SK-N-SH (cell line): Measurements from ENCODE around the gene PRL. TPM values are rescaled to one million over a fixed set of nuclear protein-coding genes. Genes with fewer than 3 reads are reported as not detected.

Source experiments
- CTCF ChIA-PET: fragments of 300-600, 350-600 bp; formaldehyde crosslinking; extraction: SDS; loops from one replicate; lab custom pipeline; 2021; lab: Yijun Ruan, JAX
- POLR2A ChIA-PET: fragments of 350-600 bp; sonication (Branson Sonifier 250); formaldehyde crosslinking; extraction: SDS; loops from one replicate; lab custom pipeline; 2020; ENCODE audit warnings: antibody characterized with exemption, inconsistent platforms; lab: Yijun Ruan, JAX
- DNase-seq: peaks from one replicate; pipeline ENCODE4 v3.0.0; 2012
- H2AFZ ChIP-seq: fragments of 200-600 bp; sonication (generic); 2 replicates; pipeline ENCODE4 v1.8.1; 2016; ENCODE audit warnings: antibody characterized with exemption, mild to moderate bottlenecking, low read depth
- H3F3A ChIP-seq: fragments of 200-600 bp; sonication (generic); replicated peaks from 2 replicates; pipeline ENCODE3; 2016; ENCODE audit warnings: antibody characterized with exemption, mild to moderate bottlenecking; ENCODE audit not compliant: insufficient read depth
- H3K27ac ChIP-seq, 2 experiments: fragments of 200-500 bp in 1 of 2; fragments of 200-600 bp in 1 of 2; sonication (Bioruptor generic) in 1 of 2; sonication (generic), shearing (Covaris generic) in 1 of 2; 2 replicates each; pipeline versions ENCODE4 v1.5.1 to v1.6.1; 2014 to 2016; ENCODE audit warnings: low read depth in 2 of 2, inconsistent platforms in 1 of 2, low read length in 1 of 2, mild to moderate bottlenecking in 1 of 2, mixed read lengths in 1 of 2
- H3K27me3 ChIP-seq: fragments of 200-600 bp; sonication (generic), shearing (Covaris generic); 2 replicates; pipeline ENCODE4 v1.6.1; 2016; ENCODE audit warnings: mixed run types; ENCODE audit not compliant: insufficient read depth
- H3K36me3 ChIP-seq, 2 experiments: fragments of 200-500 bp in 1 of 2; fragments of 200-600 bp in 1 of 2; sonication (Bioruptor generic) in 1 of 2; sonication (generic) in 1 of 2; replicated peaks in 1 of 2; 2 replicates each; pipeline versions ENCODE3 to v1.5.1; 2014 to 2016; ENCODE audit warnings: low read length in 1 of 2, mild to moderate bottlenecking in 1 of 2; ENCODE audit not compliant: insufficient read depth in 2 of 2, control insufficient read depth in 1 of 2
- H3K4me1 ChIP-seq, 2 experiments: fragments of 200-500 bp in 1 of 2; fragments of 200-600 bp in 1 of 2; sonication (Bioruptor generic) in 1 of 2; sonication (generic), shearing (Covaris generic) in 1 of 2; 2 replicates each; pipeline versions ENCODE4 v1.5.1 to v1.6.1; 2014 to 2016; ENCODE audit warnings: low read depth in 1 of 2, low read length in 1 of 2, mixed run types in 1 of 2; ENCODE audit not compliant: insufficient read depth in 2 of 2, control insufficient read depth in 1 of 2
- H3K4me2 ChIP-seq: fragments of 200-600 bp; sonication (generic), shearing (Covaris generic); 2 replicates; pipeline ENCODE4 v1.6.1; 2017; ENCODE audit warnings: mixed run types
- H3K4me3 ChIP-seq, 2 experiments: fragments of 200-500 bp in 1 of 2; fragments of 200-600 bp in 1 of 2; sonication (Bioruptor generic) in 1 of 2; sonication (generic), shearing (Covaris generic) in 1 of 2; 2 replicates each; pipeline versions ENCODE4 v1.5.1 to v1.8.1; 2014 to 2016; ENCODE audit warnings: low read depth in 2 of 2, inconsistent platforms in 1 of 2, low read length in 1 of 2, mild to moderate bottlenecking in 1 of 2, mixed read lengths in 1 of 2, moderate library complexity in 1 of 2
- H3K79me2 ChIP-seq: fragments of 200-600 bp; sonication (generic); 2 replicates; pipeline ENCODE4 v1.8.1; 2017; ENCODE audit warnings: mild to moderate bottlenecking; ENCODE audit not compliant: insufficient read depth
- H3K9ac ChIP-seq: fragments of 200-600 bp; sonication (generic); 2 replicates; pipeline ENCODE4 v1.6.1; 2017; ENCODE audit warnings: mixed run types
- H3K9me2 ChIP-seq: fragments of 200-600 bp; sonication (generic); 2 replicates; pipeline ENCODE4 v1.6.1; 2017; ENCODE audit warnings: mixed run types
- H3K9me3 ChIP-seq: fragments of 200-600 bp; sonication (generic); 2 replicates; pipeline ENCODE4 v1.6.1; 2017; ENCODE audit warnings: mixed run types, mild to moderate bottlenecking, moderate library complexity
- H4K20me1 ChIP-seq: fragments of 200-600 bp; sonication (generic); 2 replicates; pipeline ENCODE4 v1.6.1; 2017; ENCODE audit warnings: mild to moderate bottlenecking, mixed run types; ENCODE audit not compliant: insufficient read depth
- EP300 ChIP-seq, 2 experiments: IDR thresholded peaks; 2 replicates each; pipeline versions ENCODE4 v1.4.0 to v1.6.1; 2012; ENCODE audit warnings: borderline replicate concordance in 1 of 2, low read depth in 1 of 2, low read length in 1 of 2
- EZH2phosphoT487 ChIP-seq: fragments of 200-600 bp; sonication (generic); IDR thresholded peaks from 2 replicates; pipeline ENCODE4 v1.6.1; 2017; ENCODE audit warnings: low read depth, mixed run types, mild to moderate bottlenecking, antibody characterized with exemption, moderate library complexity, borderline replicate concordance
- FOXJ3 ChIP-seq: sonication (generic); formaldehyde crosslinking; IDR thresholded peaks from 2 replicates; pipeline ENCODE4 v1.5.1; 2020; ENCODE audit warnings: mild to moderate bottlenecking, missing genetic modification reagents
- FOXM1 ChIP-seq: IDR thresholded peaks from 2 replicates; pipeline ENCODE4 v1.4.0; 2012; ENCODE audit warnings: low read depth, mild to moderate bottlenecking
- GATA2 ChIP-seq: sonication (generic); formaldehyde crosslinking; IDR thresholded peaks from 2 replicates; pipeline ENCODE4 v1.5.0; 2020; ENCODE audit warnings: mild to moderate bottlenecking, missing genetic modification reagents
- JUND ChIP-seq: IDR thresholded peaks from 2 replicates; pipeline ENCODE4 v1.4.0; 2012
- MEF2A ChIP-seq: IDR thresholded peaks from 2 replicates; pipeline ENCODE4 v1.4.0; 2012; ENCODE audit warnings: low read depth, borderline replicate concordance
- POLR2AphosphoS5 ChIP-seq: IDR thresholded peaks from 2 replicates; pipeline ENCODE4 v1.6.1; 2012; ENCODE audit warnings: low read depth, low read length
- RXRA ChIP-seq: IDR thresholded peaks from 2 replicates; pipeline ENCODE4 v1.4.0; 2012; ENCODE audit warnings: low read depth, mild to moderate bottlenecking, borderline replicate concordance
- SIN3A ChIP-seq: IDR thresholded peaks from 2 replicates; pipeline ENCODE4 v1.6.1; 2012; ENCODE audit warnings: low read depth, mild to moderate bottlenecking, low read length, moderate library complexity, borderline replicate concordance
- SMC3 ChIP-seq: IDR thresholded peaks from 2 replicates; pipeline ENCODE4 v1.6.1; 2012; ENCODE audit warnings: low read depth, low read length, improper control_type of control experiment
- TAF1 ChIP-seq: IDR thresholded peaks from 2 replicates; pipeline ENCODE4 v1.6.1; 2012; ENCODE audit warnings: low read depth, mild to moderate bottlenecking, low read length, moderate library complexity, borderline replicate concordance
- TEAD4 ChIP-seq: IDR thresholded peaks from 2 replicates; pipeline ENCODE4 v1.4.0; 2012; ENCODE audit warnings: mild to moderate bottlenecking, borderline replicate concordance; ENCODE audit not compliant: insufficient read depth
- YY1 ChIP-seq: IDR thresholded peaks from 2 replicates; pipeline ENCODE4 v1.4.0; 2012; ENCODE audit warnings: low read depth, mild to moderate bottlenecking
- WGBS: methylation state at CpG from one replicate; pipeline ENCODE4 v1.1.6; 2017; ENCODE audit warnings: low lambda C conversion rate; 5-methylcytosine and 5-hydroxymethylcytosine counted together
- polyA plus RNA-seq, 3 experiments: library from polyadenylated mRNA; depleted of rRNA; stranded (reverse); fragments of >200 nt; gene quantifications; 2 replicates each; pipeline ENCODE4 v1.2.3, GENCODE V29; 2012
- TF ChIP-seq, protein P1 (sequence below): IDR thresholded peaks from 2 replicates; pipeline ENCODE4 v1.4.0; 2012; ENCODE audit warnings: low read depth, borderline replicate concordance
- TF ChIP-seq, protein P2 (sequence below): IDR thresholded peaks from 2 replicates; pipeline ENCODE4 v1.4.0; 2012; ENCODE audit warnings: low read depth, borderline replicate concordance

PRL gene
- polyA plus RNA-seq, 1 of the 3 experiments (the other 2 are of a cell fraction), result not detected

DNA sequence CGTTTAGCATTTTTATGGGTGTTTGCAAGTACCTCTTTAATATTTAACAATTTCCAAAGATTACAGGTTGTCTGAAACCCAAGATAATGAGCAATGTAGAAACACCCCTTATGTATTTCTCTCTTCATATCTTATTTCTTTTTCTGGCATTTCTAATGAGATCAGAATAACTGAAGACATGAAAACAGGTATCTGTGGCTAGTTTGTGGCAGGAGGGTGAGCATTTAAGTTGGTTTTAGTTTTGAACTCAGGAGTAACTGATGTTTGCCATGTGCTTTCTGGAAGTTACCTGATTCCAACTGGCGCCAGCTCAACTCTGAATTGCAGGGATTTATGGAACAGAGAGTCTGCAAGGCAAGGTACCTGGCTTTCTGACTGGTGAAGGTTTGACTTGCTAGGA, 35.4 kb upstream of the PRL start:
- WGBS, result 71% methylated on average over 2 of the region's 2 CpGs
- POLR2A ChIA-PET, result no interaction called here
- Histone ChIP-seq H3K4me1 (peaks cover 0 to 14% of the 10 kb centered on the region in 2 experiments; a peak in 2 of 4 replicates), H3K27ac (no peak overlapping the region), H4K20me1 (no peaks in the 10 kb centered on the region), H3K9ac (no peak overlapping the region), H3K4me3 (no peak overlapping the region), H3K4me2 (no peak overlapping the region), H3K9me2 (no peaks in the 10 kb centered on the region), H3F3A (peaks cover 7% of the 10 kb centered on the region), H2AFZ (no peak overlapping the region)
- TF ChIP-seq YY1 (no peak), TAF1 (no peak), POLR2AphosphoS5 (no peak)
- TF ChIP-seq, all 33 proteins: peak for 0
- no peaks in the 10 kb centered on the region for H3K79me2 ChIP-seq
- CTCF ChIA-PET, result no interaction called here
- H3K9me3 ChIP-seq, result no peaks in the 10 kb centered on the region
- H3K27me3 ChIP-seq, result no peaks in the 10 kb centered on the region
- DNase-seq, result no peak
- no peaks in the 10 kb centered on the region for H3K36me3 ChIP-seq

DNA sequence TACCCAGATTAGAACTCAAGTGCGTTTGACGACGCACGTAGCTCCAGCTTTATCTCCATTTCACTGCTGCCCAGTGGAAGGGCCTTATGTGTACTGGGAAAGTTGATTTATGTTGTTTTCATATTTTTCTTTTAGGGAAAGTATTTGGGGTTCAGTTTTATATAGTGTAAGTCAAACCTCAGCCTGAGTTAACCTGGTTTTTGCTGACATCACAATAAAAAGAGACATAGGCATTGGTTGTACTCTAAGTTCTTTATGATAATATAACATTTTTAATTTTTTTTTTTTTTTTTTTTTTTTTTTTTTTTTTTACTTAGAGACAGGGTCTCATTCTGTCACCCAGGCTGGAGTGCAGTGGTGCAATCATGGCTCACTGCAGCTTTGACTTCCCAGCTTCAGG, 34.1 kb upstream of the PRL start:
- Histone ChIP-seq H3K4me2 (no peak overlapping the region), H2AFZ (no peak overlapping the region), H3K4me1 (peaks cover 0 to 22% of the 10 kb centered on the region in 2 experiments; a peak in 2 of 4 replicates), H3K79me2 (no peaks in the 10 kb centered on the region), H3K9me2 (no peaks in the 10 kb centered on the region), H4K20me1 (no peaks in the 10 kb centered on the region)
- ChIA-PET POLR2A (no interaction called here), CTCF (no interaction called here)
- TF ChIP-seq RXRA (no peak), YY1 (no peak), MEF2A (no peak), JUND (no peak), GATA2 (CRISPR knock-in tag) (no peak), EZH2phosphoT487 (no peak), SIN3A (no peak), TEAD4 (no peak), FOXJ3 (CRISPR knock-in tag) (no peak), POLR2AphosphoS5 (no peak), EP300 (IDR thresholded peaks at IDR 0.05; ENCODE audit: borderline replicate concordance in 1 of 2, low read depth in 1 of 2, low read length in 1 of 2) (no peak), FOXM1 (no peak), SMC3 (no peak)
- TF ChIP-seq, protein P1, sequence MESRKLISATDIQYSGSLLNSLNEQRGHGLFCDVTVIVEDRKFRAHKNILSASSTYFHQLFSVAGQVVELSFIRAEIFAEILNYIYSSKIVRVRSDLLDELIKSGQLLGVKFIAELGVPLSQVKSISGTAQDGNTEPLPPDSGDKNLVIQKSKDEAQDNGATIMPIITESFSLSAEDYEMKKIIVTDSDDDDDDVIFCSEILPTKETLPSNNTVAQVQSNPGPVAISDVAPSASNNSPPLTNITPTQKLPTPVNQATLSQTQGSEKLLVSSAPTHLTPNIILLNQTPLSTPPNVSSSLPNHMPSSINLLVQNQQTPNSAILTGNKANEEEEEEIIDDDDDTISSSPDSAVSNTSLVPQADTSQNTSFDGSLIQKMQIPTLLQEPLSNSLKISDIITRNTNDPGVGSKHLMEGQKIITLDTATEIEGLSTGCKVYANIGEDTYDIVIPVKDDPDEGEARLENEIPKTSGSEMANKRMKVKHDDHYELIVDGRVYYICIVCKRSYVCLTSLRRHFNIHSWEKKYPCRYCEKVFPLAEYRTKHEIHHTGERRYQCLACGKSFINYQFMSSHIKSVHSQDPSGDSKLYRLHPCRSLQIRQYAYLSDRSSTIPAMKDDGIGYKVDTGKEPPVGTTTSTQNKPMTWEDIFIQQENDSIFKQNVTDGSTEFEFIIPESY, result no peak
- TF ChIP-seq, protein P2, sequence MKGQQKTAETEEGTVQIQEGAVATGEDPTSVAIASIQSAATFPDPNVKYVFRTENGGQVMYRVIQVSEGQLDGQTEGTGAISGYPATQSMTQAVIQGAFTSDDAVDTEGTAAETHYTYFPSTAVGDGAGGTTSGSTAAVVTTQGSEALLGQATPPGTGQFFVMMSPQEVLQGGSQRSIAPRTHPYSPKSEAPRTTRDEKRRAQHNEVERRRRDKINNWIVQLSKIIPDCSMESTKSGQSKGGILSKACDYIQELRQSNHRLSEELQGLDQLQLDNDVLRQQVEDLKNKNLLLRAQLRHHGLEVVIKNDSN, result no peak
- TF ChIP-seq, all 33 proteins: peak for 0
- H3F3A ChIP-seq, result peaks cover 7% of the 10 kb centered on the region
- no peaks in the 10 kb centered on the region for H3K36me3 ChIP-seq
- no peak overlapping the region for H3K4me3 ChIP-seq
- no peak overlapping the region for H3K27ac ChIP-seq
- H3K27me3 ChIP-seq, result no peaks in the 10 kb centered on the region
- WGBS, result 89% methylated on average over 4 of the region's 4 CpGs
- no peak for DNase-seq
- H3K9me3 ChIP-seq, result no peaks in the 10 kb centered on the region
- no peak overlapping the region for H3K9ac ChIP-seq
